HepG2 (cell line): ENCODE results near the gene GFER. TPM values are rescaled to one million over a fixed set of nuclear protein-coding genes. Genes with fewer than 3 reads are reported as not detected.

Experiments
- AGO2 ChIP-seq: fragments of 200-400 bp; formaldehyde crosslinking; optimal IDR thresholded peaks from 2 replicates; pipeline ENCODE3; 2017; ENCODE audit warnings: mild to moderate bottlenecking, low read depth, low read length, moderate library complexity
- AKAP8 ChIP-seq: sonication (generic); formaldehyde crosslinking; IDR thresholded peaks from 2 replicates; pipeline ENCODE4 v1.5.1; 2020; ENCODE audit warnings: mild to moderate bottlenecking, missing genetic modification reagents
- CC2D1A ChIP-seq: sonication (generic); formaldehyde crosslinking; IDR thresholded peaks from 2 replicates; pipeline ENCODE4 v1.8.1; 2023; ENCODE audit warnings: mild to moderate bottlenecking, missing genetic modification reagents
- ETV6 ChIP-seq: sonication (generic); formaldehyde crosslinking; conservative IDR thresholded peaks from 2 replicates; pipeline ENCODE4 v1.4.0; 2020; ENCODE audit warnings: missing genetic modification reagents
- IRF1 ChIP-seq: sonication (generic); formaldehyde crosslinking; IDR thresholded peaks from 2 replicates; pipeline ENCODE4 v1.4.0; 2020; ENCODE audit warnings: low read depth, mild to moderate bottlenecking, missing genetic modification reagents
- ISL2 ChIP-seq: sonication (generic); formaldehyde crosslinking; IDR thresholded peaks from 2 replicates; pipeline ENCODE4 v1.5.0; 2020; ENCODE audit warnings: missing genetic modification reagents
- KLF11 ChIP-seq: IDR thresholded peaks from 2 replicates; pipeline ENCODE4 v1.6.1; 2016; ENCODE audit warnings: missing compliant biosample characterization
- LRRFIP1 ChIP-seq: sonication (generic); formaldehyde crosslinking; conservative IDR thresholded peaks from 2 replicates; pipeline ENCODE4 v1.4.0; 2020; ENCODE audit warnings: missing genetic modification reagents
- MAFG ChIP-seq: sonication (generic); formaldehyde crosslinking; IDR thresholded peaks from 2 replicates; pipeline ENCODE4 v1.5.1; 2020; ENCODE audit warnings: mild to moderate bottlenecking, missing genetic modification reagents
- NFE2L1 ChIP-seq: sonication (generic); formaldehyde crosslinking; IDR thresholded peaks from 2 replicates; pipeline ENCODE4 v1.4.0; 2020; ENCODE audit warnings: missing genetic modification reagents, mild to moderate bottlenecking, borderline replicate concordance
- PRMT3 ChIP-seq: sonication (generic); formaldehyde crosslinking; IDR thresholded peaks from 2 replicates; pipeline ENCODE4 v1.8.1; 2022; ENCODE audit warnings: low read depth, mild to moderate bottlenecking, moderate library complexity, missing genetic modification reagents, borderline replicate concordance
- PRPF4 ChIP-seq: fragments of 200-400 bp; formaldehyde crosslinking; IDR thresholded peaks from 2 replicates; pipeline ENCODE4 v1.6.1; 2016; ENCODE audit warnings: low read length, low read depth; ENCODE audit not compliant: poor library complexity, severe bottlenecking
- RBM39 ChIP-seq: fragments of 200-400 bp; formaldehyde crosslinking; IDR thresholded peaks from one replicate; pipeline ENCODE4 v1.6.1; 2018; ENCODE audit warnings: antibody characterized with exemption, mild to moderate bottlenecking, low read depth, low read length; ENCODE audit not compliant: poor library complexity, severe bottlenecking
- TRIM22 ChIP-seq: fragments of 450-650 bp; IDR thresholded peaks from 2 replicates; pipeline ENCODE4 v1.6.1; 2017
- ZFAT ChIP-seq: sonication (generic); formaldehyde crosslinking; conservative IDR thresholded peaks from 2 replicates; pipeline ENCODE4 v1.8.1; 2023; ENCODE audit warnings: missing genetic modification reagents, inconsistent platforms
- ZNF337 ChIP-seq: sonication (generic); formaldehyde crosslinking; IDR thresholded peaks from 2 replicates; pipeline ENCODE4 v1.5.1; 2020; ENCODE audit warnings: missing genetic modification reagents, low read depth, mild to moderate bottlenecking, borderline replicate concordance
- ZNF431 ChIP-seq: sonication (generic); formaldehyde crosslinking; IDR thresholded peaks from 2 replicates; pipeline ENCODE4 v1.9.0; 2022; ENCODE audit warnings: missing genetic modification reagents, low read depth, mild to moderate bottlenecking, borderline replicate concordance
- ZNF550 ChIP-seq: sonication (generic); formaldehyde crosslinking; IDR thresholded peaks from 2 replicates; pipeline ENCODE4 v1.4.0; 2020; ENCODE audit warnings: mild to moderate bottlenecking, missing genetic modification reagents, borderline replicate concordance
- ZNF614 ChIP-seq: IDR thresholded peaks from 2 replicates; pipeline ENCODE4 v1.6.1; 2018; ENCODE audit warnings: missing biosample characterization, missing genetic modification reagents, inconsistent platforms, borderline replicate concordance
- ZNF7 ChIP-seq: IDR thresholded peaks from 2 replicates; pipeline ENCODE4 v1.6.1; 2016; ENCODE audit warnings: missing biosample characterization, missing genetic modification reagents
- ZSCAN20 ChIP-seq: sonication (generic); formaldehyde crosslinking; IDR thresholded peaks from 2 replicates; pipeline ENCODE4 v1.4.0; 2020; ENCODE audit warnings: missing genetic modification reagents, mild to moderate bottlenecking, borderline replicate concordance
- ZSCAN22 ChIP-seq: sonication (generic); formaldehyde crosslinking; IDR thresholded peaks from 2 replicates; pipeline ENCODE4 v1.4.0; 2020; ENCODE audit warnings: mild to moderate bottlenecking, missing genetic modification reagents
- polyA plus RNA-seq, 8 experiments: library from polyadenylated mRNA; depleted of rRNA in 3 of 8; stranded (reverse) in 7 of 8; unstranded in 1 of 8; fragments of >200 nt; fragmentation: Illumina TruSeq in 4 of 8; extraction: Trizol in 4 of 8; gene quantifications; 2 replicates each; pipeline versions ENCODE4 v1.2.1 to v1.2.3, GENCODE V29; 2011 to 2016; ENCODE audit warnings: low read depth in 4 of 8, missing spikeins in 1 of 8, mixed read lengths in 1 of 8; ENCODE audit not compliant: insufficient read depth in 1 of 8
- total RNA-seq, 5 experiments: library from RNA; depleted of rRNA; stranded (reverse); fragments of >200 nt; fragmentation: Illumina TruSeq; extraction: Trizol; gene quantifications; 2 replicates each; pipeline ENCODE4 v1.2.3, GENCODE V29; 2016; ENCODE audit warnings: low read depth in 1 of 5

GFER gene
- total and polyA plus RNA-seq, 2 of the 13 experiments (the other 11 are each of a cell fraction or from before 2014, with no cell fraction given): 28.6 to 71.7 TPM

GRCh38 chr16:1983544-1984346 is at the start of gene GFER (continued):
- TF ChIP-seq TRIM22 (no peak), ZNF614 (peak; percentile 79; the same call in 1 of the 2 replicates), PRMT3 (CRISPR knock-in tag) (0 out of 2 replicates have a peak, but pooled peaks have one; percentile 17), ETV6 (no peak; the same call in 1 of the 2 replicates), RBM39 (no peak), AGO2 (peak; percentile 80), KLF11 (no peak), CC2D1A (no peak), LRRFIP1 (CRISPR knock-in tag) (no peak), ZSCAN22 (CRISPR knock-in tag) (no peak), ZNF337 (CRISPR knock-in tag) (no peak), NFE2L1 (peak; percentile 40; the same call in 1 of the 2 replicates), ISL2 (CRISPR knock-in tag) (0 out of 2 replicates have a peak, but pooled peaks have one; percentile 38), ZSCAN20 (CRISPR knock-in tag) (no peak), AKAP8 (CRISPR knock-in tag) (no peak; the same call in 1 of the 2 replicates), IRF1 (CRISPR knock-in tag) (no peak), ZNF7 (no peak), PRPF4 (no peak), ZNF431 (CRISPR knock-in tag) (0 out of 2 replicates have a peak, but pooled peaks have one; percentile 30), MAFG (CRISPR knock-in tag) (no peak), ZNF550 (no peak), ZFAT (CRISPR knock-in tag) (no peak)
